ENCODE measurements around the gene NCCRP1.
A peak's percentile ranks its signal among the peaks of the same experiment; 100 is the strongest.
"Not testable (repeated sequence)": the region's sequence is repeated elsewhere in the genome, so short reads cannot be mapped to it uniquely, and the experiment has no call there.

NCCRP1 gene

GRCh38 chr19:39208175-39208795 lies 11.5 kb downstream of the NCCRP1 start:
- no peak for DNase-seq (ENCODE audit: low spot score)

DNA sequence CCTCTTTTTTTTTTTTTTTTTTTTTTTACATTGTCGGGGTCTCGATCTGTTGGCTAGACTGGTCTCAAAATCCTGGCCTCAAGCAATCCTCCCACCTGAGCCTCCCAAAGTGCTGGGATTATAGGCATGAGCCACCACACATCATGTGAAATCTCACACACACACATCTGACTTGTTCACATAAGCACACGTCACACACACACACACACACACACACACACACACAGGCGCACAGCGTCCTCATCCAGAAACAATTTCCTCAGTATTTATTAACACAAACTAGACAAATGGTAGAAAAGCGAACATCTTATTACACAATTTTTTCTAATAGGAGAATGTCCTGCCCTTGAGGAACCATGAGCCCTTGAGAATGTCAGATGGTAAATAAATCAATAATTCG lies 12.4 kb downstream of the NCCRP1 start:
- no peak for DNase-seq (ENCODE audit: low spot score)

GRCh38 chr19:39211731-39212374 lies 15.1 kb downstream of the NCCRP1 start:
- no peak for DNase-seq (ENCODE audit: low spot score)

GRCh38 chr19:39212375-39212742 lies 15.6 kb downstream of the NCCRP1 start:
- peak; percentile 35 for DNase-seq (ENCODE audit: low spot score)

- not testable (repeated sequence) for DNase-seq (ENCODE audit: low spot score)
Observed at GRCh38 chr19:39215323-39215722, 18.6 kb downstream of the NCCRP1 start.

DNA sequence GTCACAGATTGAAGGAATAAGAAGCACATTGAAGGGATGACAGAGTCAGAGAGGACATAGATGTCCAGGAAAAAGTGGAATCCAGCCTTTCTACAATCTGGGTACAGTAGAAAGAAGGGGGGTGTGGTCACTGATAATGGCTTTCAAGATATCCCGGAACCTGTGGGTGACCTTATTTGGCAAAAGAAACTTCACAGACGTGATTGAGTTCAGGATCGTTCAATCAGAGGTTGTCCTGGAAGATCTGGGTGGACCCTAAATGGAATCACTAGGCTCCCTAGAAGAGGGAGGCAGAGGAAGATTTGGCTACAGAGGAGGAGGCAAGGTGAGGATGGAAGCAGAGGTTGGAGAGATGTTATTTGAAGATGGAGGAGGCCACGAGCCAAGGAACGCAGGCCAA lies 20.3 kb downstream of the NCCRP1 start:
- no peak for DNase-seq (ENCODE audit: low spot score)

DNA sequence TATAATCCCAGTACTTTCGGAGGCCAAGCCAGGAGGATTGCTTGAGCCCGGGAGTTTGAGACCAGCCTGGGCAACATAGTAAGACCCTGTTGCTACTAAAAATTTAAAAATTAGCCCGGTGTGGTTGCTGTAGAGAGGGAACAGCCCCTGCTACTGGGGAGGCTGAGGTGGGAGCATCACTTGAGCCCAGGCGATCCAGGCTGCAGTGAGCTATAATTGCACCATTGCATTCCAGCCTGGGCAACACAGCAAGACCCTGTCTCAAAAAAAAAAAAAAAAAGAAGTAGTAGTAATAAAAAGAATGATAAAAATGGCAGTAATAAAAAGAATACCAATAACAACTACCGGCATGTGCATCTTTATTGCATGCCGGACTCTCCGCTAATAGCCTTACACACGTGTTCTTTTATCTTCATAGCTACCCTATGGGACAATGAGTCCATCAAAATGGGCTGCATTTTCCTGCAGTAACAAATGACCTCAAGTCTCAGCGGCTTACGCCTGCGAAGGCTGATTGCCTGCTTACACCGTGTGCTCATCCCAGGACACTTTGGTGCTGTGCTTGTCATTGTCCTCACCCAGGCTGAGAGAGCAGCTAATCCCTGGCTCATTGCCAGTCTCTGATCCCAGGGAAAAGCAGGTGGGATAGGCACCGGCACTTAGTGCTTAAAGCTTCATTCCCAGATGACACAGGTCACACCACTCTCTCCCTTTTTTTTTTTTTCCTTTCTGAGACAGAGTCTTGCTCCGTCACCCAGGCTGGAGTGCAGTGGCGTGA lies 21.7 kb downstream of the NCCRP1 start:
- DNase-seq (ENCODE audit: low spot score) = no peak

DNA sequence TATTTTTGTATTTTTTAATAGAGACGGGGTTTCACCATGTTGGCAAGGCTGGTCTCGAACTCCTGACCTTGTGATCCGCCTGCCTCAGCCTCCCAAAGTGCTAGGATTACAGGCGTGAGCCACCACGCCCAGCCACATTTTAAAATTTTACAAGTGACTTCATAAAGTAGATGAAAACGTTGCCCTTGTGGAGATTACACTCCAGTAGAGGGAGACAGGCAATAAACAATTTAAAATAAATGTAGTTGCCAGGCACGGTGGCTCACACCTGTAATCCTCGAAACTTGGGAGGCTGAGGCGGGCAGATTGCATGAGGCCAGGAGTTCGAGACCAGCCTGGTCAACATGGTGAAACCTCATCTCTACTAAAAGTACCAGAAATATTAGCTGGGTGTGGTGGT lies 22.3 kb downstream of the NCCRP1 start:
- DNase-seq (ENCODE audit: low spot score) = not testable (repeated sequence)

GRCh38 chr19:39223703-39224279 lies 27.0 kb downstream of the NCCRP1 start:
- DNase-seq (ENCODE audit: low spot score) = no peak

DNA sequence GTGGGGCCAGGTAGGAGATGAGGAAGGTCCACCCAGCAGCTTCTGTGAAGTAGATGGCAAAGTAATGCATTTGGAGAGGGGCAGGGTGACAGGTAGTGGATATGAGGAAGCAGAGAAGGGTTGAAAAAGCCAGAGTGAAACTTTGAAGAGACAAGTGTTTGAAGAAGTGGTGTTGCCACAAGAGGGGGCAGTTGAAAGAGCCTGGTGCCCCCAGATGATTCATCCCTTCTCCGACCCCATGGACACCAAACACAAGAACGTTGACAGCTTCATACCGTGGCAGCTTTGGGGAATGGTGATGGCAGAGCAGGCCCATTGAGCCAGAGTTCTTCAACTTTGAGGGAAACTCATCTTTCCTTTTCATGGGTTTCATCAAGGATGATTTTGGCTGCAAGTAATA lies 28.1 kb downstream of the NCCRP1 start:
- DNase-seq (ENCODE audit: low spot score) = no peak

DNA sequence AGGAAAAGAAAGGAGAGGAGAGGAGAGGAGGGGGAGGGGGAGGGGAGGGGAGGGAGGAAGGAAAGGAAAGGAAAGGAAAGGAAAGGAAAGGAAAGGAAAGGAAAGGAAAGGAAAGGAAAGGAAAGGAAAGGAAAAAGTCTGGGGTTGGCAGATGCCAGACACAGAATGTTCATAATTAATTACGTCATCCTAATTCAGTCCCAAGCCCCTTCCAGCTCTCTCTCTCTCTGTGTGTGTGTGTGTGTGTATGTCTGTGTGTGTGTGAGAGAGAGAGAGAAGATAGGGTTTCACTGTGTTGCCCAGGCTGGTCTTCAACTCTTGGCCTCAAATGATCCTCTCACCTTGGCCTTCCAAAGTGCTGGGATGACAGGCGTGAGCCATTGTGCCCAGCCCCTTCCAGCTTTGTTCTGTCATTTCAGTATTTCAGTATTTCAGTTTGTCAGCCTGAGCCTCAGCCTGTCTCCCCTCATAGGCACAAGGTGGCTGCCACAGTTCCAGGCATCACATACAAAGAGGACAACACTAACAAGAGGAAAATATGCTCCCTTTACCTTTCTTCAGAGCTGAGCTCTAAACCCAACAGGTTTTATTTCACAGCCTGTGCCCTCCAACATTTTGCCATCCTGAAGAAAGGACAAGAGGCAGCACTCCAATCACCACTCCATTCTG lies 33.5 kb downstream of the NCCRP1 start:
- no peak for DNase-seq (ENCODE audit: low spot score)

GRCh38 chr19:39232708-39233107 lies 35.9 kb downstream of the NCCRP1 start:
- DNase-seq (ENCODE audit: low spot score) = no peak

DNA sequence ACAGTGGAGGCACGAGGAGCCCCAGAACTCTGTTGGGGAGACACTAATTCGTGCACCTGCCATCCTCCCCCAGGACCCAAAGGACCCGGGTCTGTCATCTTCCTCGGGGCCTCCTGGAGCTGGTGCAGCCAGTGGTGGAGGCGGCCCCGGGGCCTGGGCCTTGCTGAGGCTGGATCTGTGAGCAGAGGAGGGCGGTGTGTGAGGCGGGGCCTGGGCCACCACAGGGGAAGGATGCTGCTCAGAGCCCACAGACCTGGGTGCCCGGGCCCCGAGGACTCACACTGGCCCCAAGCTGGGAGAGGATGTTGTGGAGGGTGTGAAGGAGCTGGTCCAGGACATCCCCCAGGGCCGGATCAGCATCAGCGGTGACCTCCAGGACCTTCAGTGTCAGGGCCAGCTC lies 39.8 kb downstream of the NCCRP1 start:
- no peak for DNase-seq (ENCODE audit: low spot score)

DNA sequence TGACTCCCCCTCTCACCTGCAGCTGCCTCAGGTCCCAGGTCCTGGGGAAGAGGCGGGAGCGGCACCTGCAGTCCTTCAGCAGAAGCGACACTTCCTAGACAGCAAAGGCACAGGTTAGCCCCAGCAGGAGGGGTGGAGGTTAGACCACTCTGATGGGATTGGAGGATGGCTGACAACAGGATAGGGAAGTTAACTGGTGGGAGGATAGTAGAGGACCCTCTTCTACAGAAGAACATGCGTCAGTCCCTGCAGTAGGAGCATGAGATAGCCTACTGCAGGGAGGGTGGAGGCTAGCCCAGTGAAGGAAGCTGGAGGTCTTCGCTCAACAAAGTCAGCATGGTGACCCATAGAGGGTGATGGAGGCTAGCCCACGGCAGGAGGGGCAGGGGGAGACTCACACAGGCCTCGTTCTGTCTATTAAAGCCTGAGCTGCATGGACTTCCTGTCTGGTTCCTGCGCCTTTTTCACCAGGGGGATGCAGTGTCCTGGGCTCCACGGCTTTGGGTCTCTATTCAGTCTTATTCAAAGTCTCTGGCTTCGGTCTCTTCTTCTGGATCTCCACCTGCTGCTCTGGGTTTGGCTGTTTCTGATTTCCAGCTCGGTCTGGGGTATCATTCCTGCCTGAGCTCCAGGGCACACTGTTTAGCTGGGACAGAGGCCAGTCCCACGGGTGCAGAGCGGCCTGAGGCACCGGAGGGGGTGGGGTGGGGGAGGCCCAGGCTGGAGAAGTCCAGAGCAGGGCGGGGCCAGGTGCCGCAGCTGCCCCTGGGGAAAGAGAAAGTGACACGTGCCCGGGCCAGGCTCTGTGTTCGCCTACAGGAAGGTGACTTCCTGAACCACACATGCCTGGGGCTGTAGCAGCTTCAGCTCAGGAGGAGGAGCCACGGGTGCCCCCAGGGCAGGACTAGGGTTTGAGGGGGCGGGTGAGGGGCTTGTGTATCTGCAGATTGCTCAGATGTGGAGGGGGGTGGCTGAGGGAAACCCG lies 40.7 kb downstream of the NCCRP1 start:
- no peak for DNase-seq (ENCODE audit: low spot score)

DNA sequence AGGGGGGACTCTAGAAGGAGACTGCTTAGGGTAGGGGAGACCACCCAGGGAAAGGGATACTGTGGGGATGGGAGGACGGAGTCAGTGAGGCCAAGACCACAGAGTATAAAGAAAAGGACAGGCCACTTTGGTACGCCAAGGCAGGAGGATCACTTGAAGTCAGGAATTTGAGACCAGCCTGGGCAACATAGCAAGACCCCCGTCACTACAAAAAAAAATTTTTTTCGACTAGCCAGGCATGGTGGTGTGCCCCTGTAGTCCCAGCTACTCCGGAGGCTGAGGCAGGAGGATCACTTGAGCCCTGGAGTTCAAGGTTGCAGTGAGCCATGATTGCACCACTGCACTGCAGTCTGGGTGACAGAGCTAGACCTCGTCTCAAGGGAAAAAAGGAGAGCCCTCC lies 41.4 kb downstream of the NCCRP1 start:
- no peak for DNase-seq (ENCODE audit: low spot score)

DNA sequence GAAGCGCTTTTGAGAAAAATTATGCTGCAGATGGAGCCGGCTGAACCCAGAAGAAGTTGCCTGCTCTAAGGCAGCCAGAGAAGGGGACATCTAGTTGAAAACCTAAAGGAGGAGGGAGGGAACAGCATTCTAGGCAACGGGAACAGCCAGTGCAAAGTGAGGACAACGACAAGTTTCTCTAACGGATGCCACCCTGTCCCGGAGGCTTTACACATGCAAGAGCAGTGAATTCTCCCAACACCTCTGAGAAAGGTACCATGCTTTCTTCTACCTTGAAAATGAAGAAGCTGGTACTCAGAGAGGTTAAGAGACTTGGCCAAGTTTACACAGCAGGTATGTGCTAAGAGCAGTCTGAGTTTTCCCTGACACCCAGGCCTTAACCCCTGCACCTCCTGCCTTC lies 42.2 kb downstream of the NCCRP1 start:
- no peak for DNase-seq (ENCODE audit: low spot score)

DNA sequence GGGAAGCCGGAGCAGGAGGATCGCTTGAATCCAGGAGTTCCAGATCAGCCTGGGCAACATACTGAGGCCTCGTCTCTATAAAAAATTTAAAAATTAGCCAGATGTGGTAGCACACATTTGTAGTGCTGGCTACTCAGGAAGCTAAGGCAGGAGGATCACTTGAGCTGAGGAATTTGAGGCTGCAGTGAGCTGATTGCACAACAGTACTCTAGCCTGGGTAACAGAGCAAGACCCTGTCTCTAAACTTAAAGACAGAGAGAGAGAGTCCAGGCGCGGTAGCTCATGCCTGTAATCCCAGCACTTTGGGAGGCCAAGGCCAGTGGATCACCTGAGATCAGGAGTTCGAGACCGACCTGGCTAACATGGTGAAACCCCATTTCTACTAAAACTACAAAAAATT lies 43.7 kb downstream of the NCCRP1 start:
- no peak for DNase-seq (ENCODE audit: low spot score)

DNA sequence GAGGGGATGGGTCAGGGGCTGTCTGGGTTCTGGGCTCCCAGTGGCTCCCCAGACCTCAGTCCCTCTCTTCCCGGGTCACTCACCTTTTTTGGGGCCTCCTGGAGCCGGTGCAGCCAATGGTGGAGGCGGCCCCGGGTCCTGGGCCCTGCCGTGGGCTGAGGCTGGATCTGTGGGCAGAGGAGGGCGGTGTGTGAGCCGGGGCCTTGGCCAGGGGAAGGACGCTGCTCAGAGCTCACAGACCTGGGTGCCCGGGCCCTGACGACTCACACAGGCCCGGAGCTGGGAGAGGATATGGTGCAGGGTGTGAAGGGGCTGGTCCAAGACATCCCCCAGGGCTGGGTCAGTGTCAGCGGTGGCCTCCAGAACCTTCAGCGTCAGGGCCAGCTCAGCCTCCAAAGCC lies 47.0 kb downstream of the NCCRP1 start:
- not testable (repeated sequence) for DNase-seq (ENCODE audit: low spot score)

DNA sequence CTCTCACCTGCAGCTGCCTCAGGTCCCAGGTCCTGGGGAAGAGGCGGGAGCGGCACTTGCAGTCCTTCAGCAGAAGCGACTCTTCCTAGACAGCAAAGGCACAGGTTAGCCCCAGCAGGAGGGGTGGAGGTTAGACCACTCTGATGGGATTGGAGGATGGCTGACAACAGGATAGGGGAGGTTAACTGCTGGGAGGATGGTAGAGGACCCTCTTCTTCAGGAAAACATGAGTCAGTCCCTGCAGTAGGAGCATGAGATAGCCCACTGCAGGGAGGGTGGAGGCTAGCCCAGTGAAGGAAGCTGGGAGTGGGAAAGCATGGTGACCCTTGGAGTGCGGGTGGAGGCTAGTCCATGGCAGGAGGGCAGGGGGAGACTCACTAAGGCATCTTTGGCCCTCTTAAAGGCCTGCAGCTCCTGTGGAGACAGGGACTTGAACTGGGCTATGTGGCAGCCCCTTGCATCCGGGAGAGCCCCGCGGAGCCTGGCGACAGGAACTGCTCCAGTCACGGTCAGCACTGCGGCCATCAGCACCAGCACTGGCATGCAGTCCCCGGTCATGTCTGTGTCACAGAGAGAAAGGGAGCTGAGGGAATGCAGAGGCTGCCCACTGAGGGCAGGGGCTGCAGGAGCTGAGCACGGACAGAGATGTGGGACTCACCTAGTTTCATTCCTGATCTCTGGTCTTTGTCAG lies 47.8 kb downstream of the NCCRP1 start, which contains the start of gene IFNL3:
Gene IFNL3, minus strand, starts transcription at position 597 of the 691 bp plus-strand sequence. Its CDS starts 39 bp downstream, at position 558.
- not testable (repeated sequence) for DNase-seq (ENCODE audit: low spot score)

GRCh38 chr19:39245166-39245565 lies 48.4 kb downstream of the NCCRP1 start:
- DNase-seq (ENCODE audit: low spot score) = not testable (repeated sequence)

Data from cerebellar cortex (tissue), 1 donor.